ENCODE results near the gene SCAI. TPM values are rescaled to one million over a fixed set of nuclear protein-coding genes. Genes with fewer than 3 reads are reported as not detected.

The SCAI gene
- total and polyA plus RNA-seq, 9 of the 15 experiments (the other 6 are each of a cell fraction or from before 2014, with no cell fraction given) = 0.70 to 12.4 (median 4.2) TPM

- TF ChIP-seq SREBF2 (CRISPR knock-in tag; IDR thresholded peaks at IDR 0.05) (no peak), ZNF12 (CRISPR knock-in tag; IDR thresholded peaks at IDR 0.05) (no peak)
These were observed 134.7 kb downstream of the SCAI start (continued) for GRCh38 chr9:125008599-125008998.

DNA sequence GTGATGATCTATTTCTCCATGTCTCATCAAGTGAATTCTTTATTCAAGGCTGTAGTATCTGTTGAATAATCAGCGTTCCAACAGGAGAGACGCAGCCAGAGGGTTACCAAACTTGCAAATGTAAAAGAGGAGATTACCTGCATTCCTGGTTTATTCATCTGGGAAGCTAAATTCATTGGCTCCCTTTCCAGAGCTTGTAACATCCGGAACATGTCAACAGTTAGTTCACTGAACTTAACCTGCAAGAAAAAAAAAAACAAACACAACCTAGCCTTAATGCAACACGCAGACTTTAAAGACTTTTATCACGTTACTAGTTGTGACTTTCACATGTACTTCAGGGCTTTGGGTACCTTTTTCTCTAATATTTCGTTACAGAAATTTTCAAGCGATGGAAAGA, 140.0 kb downstream of the SCAI start:
- H3K9me1 ChIP-seq (ENCODE audit: control insufficient read depth, insufficient read depth, low read length) = no peaks in the 10 kb centered on the region
- H3K36me3 ChIP-seq (ENCODE audit: control insufficient read depth, insufficient read depth, low read length) = peaks cover 24% of the 10 kb centered on the region; the same call in 2 of the 3 replicates
- H3K79me2 ChIP-seq (ENCODE audit: control insufficient read depth, insufficient read depth, low read length) = no peaks in the 10 kb centered on the region
- no peak overlapping the region for H3K4me3 ChIP-seq
- H3K27me3 ChIP-seq (ENCODE audit: control insufficient read depth in 2 of 2, insufficient read depth in 2 of 2, low read length in 2 of 2) = no peaks in the 10 kb centered on the region
- H3K4me1 ChIP-seq (replicated peaks in 1 of 2; ENCODE audit: control insufficient read depth in 2 of 2, insufficient read depth in 2 of 2, low read length in 2 of 2) = no peaks in the 10 kb centered on the region
- H3K4me2 ChIP-seq (ENCODE audit: insufficient read depth, low read length) = no peak overlapping the region
- H3K9me3 ChIP-seq (replicated peaks; ENCODE audit: control insufficient read depth, insufficient read depth, low read depth, low read length) = no peaks in the 10 kb centered on the region
- no peak overlapping the region for H3K9ac ChIP-seq (ENCODE audit: insufficient read depth in 1 of 2, low read depth in 2 of 2, low read length in 2 of 2)
- H4K20me1 ChIP-seq (replicated peaks; ENCODE audit: control insufficient read depth, insufficient read depth, low read length) = no peaks in the 10 kb centered on the region
- intact Hi-C loops (cut with micrococcal nuclease) = no loop called here
- ChIA-PET CTCF (ENCODE audit: low intra/inter-chr PET ratio) (no interaction called here), POLR2A (interaction anchor here (1.2 kb wide), 1 partner anchor 21 kb away, joined by 4 read pairs; no protein-coding TSS in a partner anchor)
- H3K27ac ChIP-seq (ENCODE audit: extremely low read depth, low read depth, low read length) = no peak overlapping the region
- WGBS (ENCODE audit: insufficient coverage, low coverage, missing lambda C conversion rate) = 94% methylated on average over 7 of the region's 7 CpGs
- TF ChIP-seq MXI1 (IDR thresholded peaks at IDR 0.05; ENCODE audit: low read depth, low read length) = no peak
- TF ChIP-seq SMAD4 (CRISPR knock-in tag; conservative IDR thresholded peaks at IDR 0.05) = no peak
- TF ChIP-seq PML (IDR thresholded peaks at IDR 0.05; ENCODE audit: low read length) = no peak
- no peak for TF ChIP-seq MED1 (CRISPR knock-in tag; IDR thresholded peaks at IDR 0.05; ENCODE audit: borderline replicate concordance)
- TF ChIP-seq ZNF3 (CRISPR knock-in tag; IDR thresholded peaks at IDR 0.05) = no peak
- H2AFZ ChIP-seq (ENCODE audit: low read depth, low read length) = no peak overlapping the region
- no peak for FAIRE-seq
- no TSS peak for BruUV-seq (replicated peaks)
- no peak for ATAC-seq
- in situ Hi-C loops (cut with MboI) = no loop called here
- no peak for DNase-seq (ENCODE audit: extremely low read depth in 1 of 4, low spot score in 3 of 4)

Data from K562 (cell line).